ENCODE results near the gene LEMD1. TPM values are rescaled to one million over a fixed set of nuclear protein-coding genes. Genes with fewer than 3 reads are reported as not detected.

Gene LEMD1
- total RNA-seq, 1 experiment from 2014 or later: 1.5 TPM

DNA sequence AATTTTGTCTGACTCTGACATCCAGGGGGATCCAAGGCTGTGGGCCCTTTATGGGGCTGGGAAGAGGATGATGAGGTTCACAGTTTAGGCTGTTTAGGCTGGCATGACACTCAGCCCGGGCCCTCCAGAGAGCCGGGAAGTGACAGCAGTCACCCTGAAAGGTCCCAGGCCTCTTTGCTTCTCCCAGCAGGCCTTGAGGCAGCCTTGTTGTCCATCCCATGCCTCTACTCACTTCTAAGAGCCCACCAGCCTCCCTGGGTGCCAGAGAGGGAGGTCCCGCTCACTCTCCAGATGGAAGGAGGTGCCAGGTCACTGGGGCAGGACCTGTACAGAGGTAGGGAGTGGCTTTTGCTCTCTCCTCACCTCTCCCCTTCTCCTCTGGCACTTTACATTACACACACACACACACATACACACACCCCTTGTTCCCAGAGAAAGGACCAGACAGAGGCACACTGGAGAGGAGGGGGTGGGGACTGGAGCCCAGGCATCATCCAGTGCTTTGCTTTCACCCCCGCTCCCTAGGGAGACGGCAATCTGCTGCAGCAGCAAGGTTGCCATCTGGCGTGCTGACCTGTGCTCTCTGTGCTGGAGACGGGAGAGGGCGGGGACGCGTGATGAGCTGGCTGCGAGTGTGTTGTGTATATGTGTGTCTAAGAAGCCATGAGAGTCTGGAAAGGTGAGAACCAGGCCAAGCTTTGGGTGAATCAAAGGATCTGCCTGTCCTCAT lies 69.7 kb downstream of the LEMD1 start:
- peak; percentile 68 to 69 for DNase-seq
- H3K27ac ChIP-seq: no peak overlapping the region
- no peak overlapping the region for H3K4me3 ChIP-seq
- H3K9me3 ChIP-seq (replicated peaks): no peaks in the 10 kb centered on the region
- no peaks in the 10 kb centered on the region for H3K36me3 ChIP-seq
- H3K27me3 ChIP-seq: peaks cover 12% of the 10 kb centered on the region
- peaks cover 25% of the 10 kb centered on the region for H3K4me1 ChIP-seq

DNA sequence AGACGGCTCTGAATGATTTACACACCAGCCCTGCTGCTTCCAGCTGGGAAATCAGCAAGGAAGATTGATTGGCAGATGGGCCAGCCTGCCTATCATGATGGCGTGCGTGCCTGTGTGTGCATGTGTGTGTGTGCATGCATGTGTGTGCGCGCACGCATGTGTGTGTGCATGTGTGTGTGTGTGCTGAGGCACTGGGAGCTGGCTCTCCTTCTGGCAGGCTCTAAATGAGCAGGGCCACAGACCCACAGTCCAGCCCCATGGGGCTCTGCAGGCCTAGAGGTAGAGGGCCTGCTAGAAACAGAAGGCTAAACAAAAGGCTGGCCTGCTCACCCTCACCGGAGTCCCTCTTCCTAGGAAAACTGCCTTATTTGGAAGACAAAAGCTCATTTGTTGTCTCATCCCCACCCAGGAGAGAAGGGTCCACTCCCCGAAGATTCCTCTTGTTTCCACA lies 71.1 kb downstream of the LEMD1 start:
- H3K4me3 ChIP-seq: no peak overlapping the region
- peaks cover 25% of the 10 kb centered on the region for H3K4me1 ChIP-seq
- no peak overlapping the region for H3K27ac ChIP-seq
- 0 out of 2 replicates have a peak, but pooled peaks cover 2% of the 10 kb centered on the region for H3K27me3 ChIP-seq
- H3K9me3 ChIP-seq (replicated peaks): no peaks in the 10 kb centered on the region
- peak in 1 of 2 experiments; percentile 41 for DNase-seq
- H3K36me3 ChIP-seq: no peaks in the 10 kb centered on the region

DNA sequence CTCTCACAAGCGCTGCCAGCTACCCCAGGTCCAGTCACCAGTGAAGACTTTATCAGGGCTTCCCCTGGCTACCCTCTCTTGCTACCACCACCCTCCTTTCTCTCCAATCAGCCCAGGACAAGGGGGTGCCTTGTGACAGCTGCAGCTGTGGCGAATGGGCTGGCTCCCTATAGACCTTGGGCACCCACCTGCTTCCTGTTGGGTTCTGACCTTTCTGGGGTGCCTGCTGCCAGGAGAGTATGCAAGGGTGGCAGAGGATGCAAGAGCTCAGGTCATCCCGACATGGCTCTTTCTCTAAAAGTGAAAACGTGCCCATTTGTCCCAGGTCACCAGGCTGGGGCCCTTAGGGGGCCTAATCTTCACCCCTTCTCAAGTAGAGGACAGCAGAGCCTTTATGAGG lies 71.7 kb downstream of the LEMD1 start:
- 0 out of 2 replicates have a peak, but pooled peaks cover 2% of the 10 kb centered on the region for H3K27me3 ChIP-seq
- no peaks in the 10 kb centered on the region for H3K9me3 ChIP-seq (replicated peaks)
- peaks cover 25% of the 10 kb centered on the region for H3K4me1 ChIP-seq
- H3K4me3 ChIP-seq: no peak overlapping the region
- no peak for DNase-seq
- H3K36me3 ChIP-seq: no peaks in the 10 kb centered on the region
- no peak overlapping the region for H3K27ac ChIP-seq

DNA sequence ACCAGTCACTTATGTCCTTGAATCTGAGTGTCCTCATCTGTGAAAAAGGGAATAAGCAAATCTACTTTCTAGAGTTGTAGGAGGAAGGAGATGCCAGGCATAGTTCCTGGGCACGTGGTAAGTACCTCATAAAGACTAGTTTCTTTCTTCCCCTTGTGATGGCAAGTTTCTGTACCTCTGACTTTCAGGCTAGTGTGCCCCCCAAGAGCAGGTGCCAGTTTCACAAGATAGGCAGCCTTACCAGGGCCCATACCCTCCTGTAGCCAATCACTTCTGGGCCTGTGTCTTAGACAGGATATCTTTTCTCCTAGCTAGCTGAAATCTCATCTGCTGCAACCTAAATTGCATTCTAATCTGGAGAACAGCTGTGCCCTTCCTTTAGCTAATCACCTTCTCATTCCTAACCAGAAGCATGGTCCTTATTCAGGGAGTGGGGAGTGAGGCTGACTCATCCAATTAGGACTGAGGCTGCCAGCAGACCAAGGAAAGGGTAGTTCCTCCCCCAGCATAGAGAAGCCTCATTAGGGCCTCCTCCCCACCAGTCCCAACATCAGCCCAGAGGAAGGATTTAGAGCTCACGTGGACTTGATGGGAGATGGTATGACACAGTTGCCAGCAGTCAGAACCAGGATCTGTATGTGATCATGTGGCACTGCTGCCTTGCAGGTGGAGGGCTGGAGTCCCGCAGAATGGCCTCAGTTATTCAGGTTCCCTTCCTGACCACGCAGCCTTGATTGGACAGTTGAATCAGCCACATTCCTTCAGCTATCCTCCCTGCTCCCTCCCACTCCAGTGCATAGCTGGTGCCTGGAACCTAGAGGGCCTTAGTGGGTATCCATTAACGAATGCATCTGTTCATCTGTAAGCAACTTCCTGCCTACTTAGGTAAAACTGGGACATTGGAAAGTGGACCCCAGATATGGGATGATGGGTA lies 73.0 kb downstream of the LEMD1 start:
- no peak overlapping the region for H3K4me3 ChIP-seq
- no peaks in the 10 kb centered on the region for H3K36me3 ChIP-seq
- H3K9me3 ChIP-seq (replicated peaks): no peaks in the 10 kb centered on the region
- peaks cover 25% of the 10 kb centered on the region for H3K4me1 ChIP-seq
- H3K27ac ChIP-seq: 0 out of 2 replicates have a peak overlapping the region, but pooled peaks have one; percentile 1
- 0 out of 2 replicates have a peak, but pooled peaks cover 2% of the 10 kb centered on the region for H3K27me3 ChIP-seq
- DNase-seq: peak; percentile 70 to 88

DNA sequence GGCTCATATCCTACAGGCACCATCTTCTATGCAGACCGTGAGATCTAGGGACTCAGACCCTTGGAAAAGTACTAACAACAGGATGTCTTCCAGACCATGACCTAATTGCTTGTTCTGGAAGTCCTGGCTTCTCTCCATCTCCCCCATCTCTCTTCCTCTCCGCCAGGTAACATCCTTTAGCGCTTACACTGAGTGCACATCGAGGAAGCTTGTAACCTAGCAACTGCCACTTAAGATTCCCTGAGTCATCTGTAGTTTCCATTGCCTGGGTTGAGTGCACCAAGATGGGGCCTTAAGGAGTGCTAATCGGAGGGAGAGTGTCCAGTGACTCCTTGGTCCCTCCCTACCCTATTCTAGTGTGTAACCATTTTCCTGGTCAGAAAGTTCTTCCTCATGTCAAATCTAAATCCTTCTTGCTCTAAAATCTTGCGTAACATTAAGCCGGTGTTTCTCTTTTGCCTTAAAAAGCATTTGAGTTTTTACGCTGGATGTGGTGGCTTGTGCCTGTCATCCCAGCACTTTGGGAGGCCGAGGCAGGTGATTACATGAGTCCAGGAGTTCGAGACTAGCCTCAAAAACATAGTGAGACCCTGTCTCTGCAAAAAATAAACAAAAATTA lies 74.8 kb downstream of the LEMD1 start:
- Histone ChIP-seq H3K27me3 (0 out of 2 replicates have a peak, but pooled peaks cover 3% of the 10 kb centered on the region), H3K9me3 (replicated peaks) (no peaks in the 10 kb centered on the region), H3K27ac (no peak overlapping the region), H3K4me3 (no peak overlapping the region), H3K4me1 (peaks cover 25% of the 10 kb centered on the region), H3K36me3 (no peaks in the 10 kb centered on the region)
- no peak for DNase-seq

DNA sequence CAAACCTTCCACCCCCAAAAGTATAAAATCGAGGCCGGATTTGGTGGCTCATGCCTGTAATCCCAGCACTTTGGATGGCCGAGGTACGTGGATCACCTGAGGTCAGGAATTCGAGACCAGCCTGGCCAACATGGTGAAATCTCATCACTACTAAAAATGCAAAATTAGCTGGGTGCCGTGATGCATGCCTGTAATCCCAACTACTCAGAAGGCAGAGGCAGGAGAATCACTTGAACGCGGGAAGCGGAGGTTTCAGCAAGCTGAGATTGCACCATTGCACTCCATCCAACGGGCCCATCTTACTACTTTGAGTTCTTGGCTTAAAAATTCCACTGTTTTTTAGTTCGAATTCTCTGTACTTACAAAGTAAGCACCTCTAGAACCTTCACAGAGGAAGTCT lies 76.1 kb downstream of the LEMD1 start:
- Histone ChIP-seq H3K9me3 (replicated peaks) (no peaks in the 10 kb centered on the region), H3K27ac (no peak overlapping the region)

DNA sequence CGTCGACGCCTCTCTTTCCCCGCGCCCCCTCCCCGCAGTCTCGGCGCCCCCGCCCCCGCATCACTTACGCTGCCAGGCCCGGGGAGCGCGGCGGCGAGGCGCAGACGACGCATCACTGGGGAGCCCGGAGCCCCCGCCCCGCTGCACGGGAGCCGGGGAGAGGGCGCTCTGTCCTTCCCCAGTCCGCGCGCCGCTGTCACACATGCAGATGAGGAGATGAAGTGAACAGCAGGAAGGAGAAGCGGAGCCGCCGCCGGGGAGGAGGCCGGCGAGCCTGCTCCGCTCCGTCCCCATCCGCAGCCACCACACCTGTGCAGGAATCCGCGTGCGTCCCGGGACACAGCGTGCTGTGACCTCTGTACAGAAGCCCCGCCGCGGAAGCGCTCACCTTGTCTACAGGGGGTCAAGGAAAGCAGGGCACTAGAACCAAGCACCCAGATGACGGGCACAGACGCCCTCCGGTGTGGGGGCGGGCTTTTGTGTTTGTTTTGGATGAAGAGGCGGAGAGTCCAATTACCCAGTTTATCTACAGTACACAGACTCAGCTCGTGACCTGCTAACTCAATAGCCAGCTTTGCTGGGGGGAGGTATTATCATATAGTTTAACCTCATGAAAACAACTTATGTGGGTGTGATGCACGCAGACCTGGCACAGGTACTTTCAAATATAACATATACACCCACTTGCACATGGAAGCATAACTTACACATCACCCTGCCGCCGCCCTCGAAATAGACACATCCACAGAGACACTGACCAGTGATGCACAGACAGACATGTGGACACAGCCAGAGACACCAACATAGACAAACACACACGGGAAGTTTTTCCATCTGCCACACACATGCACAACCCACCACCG lies 77.6 kb downstream of the LEMD1 start:
- H3K36me3 ChIP-seq: no peaks in the 10 kb centered on the region
- no peaks in the 10 kb centered on the region for H3K9me3 ChIP-seq (replicated peaks)
- H3K4me1 ChIP-seq: peaks cover 15% of the 10 kb centered on the region
- no peak overlapping the region for H3K4me3 ChIP-seq
- DNase-seq: no peak
- no peak overlapping the region for H3K27ac ChIP-seq
- H3K27me3 ChIP-seq: 0 out of 2 replicates have a peak, but pooled peaks cover 3% of the 10 kb centered on the region

More for the DNA sequence above, 76.1 kb downstream of the LEMD1 start:
- peaks cover 25% of the 10 kb centered on the region for H3K4me1 ChIP-seq
- no peak for DNase-seq
- H3K4me3 ChIP-seq: no peak overlapping the region
- 0 out of 2 replicates have a peak, but pooled peaks cover 3% of the 10 kb centered on the region for H3K27me3 ChIP-seq
- H3K36me3 ChIP-seq: no peaks in the 10 kb centered on the region

DNA sequence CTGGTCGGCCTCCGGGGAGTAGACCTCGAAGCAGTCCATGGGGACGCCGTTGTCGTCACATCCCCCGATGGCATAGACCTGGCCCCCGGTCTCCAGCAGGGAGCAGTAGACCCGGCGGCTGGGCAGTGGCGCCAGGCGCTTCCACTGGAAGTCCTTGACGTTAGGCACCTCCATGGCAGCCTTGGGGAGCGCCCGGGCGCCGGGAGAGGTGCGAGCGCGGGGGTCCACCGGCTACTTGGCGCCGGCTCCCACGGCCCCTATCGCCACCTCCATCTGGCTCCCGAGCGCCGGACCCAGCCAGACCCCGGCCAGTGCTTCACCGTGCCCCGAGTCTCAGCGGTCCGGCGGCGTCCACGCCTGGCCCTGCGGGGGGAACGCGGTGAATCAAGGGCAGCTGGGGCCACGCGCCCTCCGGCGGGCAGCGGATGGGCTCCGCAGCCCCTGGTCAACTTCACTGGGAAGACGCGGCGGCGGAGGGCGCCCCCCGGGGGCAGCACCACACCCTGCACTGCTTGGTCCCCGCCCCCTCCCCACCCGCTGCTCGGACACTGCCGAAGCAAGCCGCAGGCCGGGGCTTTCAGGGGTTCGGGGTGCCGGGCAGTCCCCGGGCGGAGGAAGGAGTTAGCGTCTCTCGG lies 78.3 kb downstream of the LEMD1 start:
- H3K36me3 ChIP-seq: no peaks in the 10 kb centered on the region
- peaks cover 7% of the 10 kb centered on the region for H3K4me1 ChIP-seq
- no peak overlapping the region for H3K4me3 ChIP-seq
- DNase-seq: no peak
- H3K27ac ChIP-seq: no peak overlapping the region
- H3K27me3 ChIP-seq: 0 out of 2 replicates have a peak, but pooled peaks cover 3% of the 10 kb centered on the region
- H3K9me3 ChIP-seq (replicated peaks): no peaks in the 10 kb centered on the region

DNA sequence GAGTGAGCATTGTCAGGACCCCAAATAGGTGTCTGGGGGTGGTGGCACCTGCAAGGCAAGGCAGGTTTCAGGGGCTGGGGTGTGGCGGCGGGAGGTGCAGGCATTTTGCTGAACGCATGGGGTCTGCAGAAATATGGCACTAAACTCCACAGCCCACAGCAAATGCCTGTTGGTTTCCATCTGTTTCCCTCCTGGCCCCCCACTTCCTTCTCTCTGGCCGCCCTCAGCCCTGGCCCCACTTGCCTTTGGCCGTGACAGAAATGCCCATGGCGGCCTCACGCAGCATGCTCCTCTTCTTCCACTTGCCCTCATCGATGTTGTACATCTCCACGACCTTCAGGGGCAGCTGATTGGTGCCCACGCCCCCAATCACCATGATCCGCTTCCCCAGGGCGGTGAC lies 78.9 kb downstream of the LEMD1 start:
- H3K27ac ChIP-seq: no peak overlapping the region
- DNase-seq: no peak
- no peaks in the 10 kb centered on the region for H3K36me3 ChIP-seq
- H3K27me3 ChIP-seq: peaks cover 5% of the 10 kb centered on the region; the same call in 1 of the 2 replicates
- peaks cover 2% of the 10 kb centered on the region for H3K4me1 ChIP-seq
- no peaks in the 10 kb centered on the region for H3K9me3 ChIP-seq (replicated peaks)
- no peak overlapping the region for H3K4me3 ChIP-seq

DNA sequence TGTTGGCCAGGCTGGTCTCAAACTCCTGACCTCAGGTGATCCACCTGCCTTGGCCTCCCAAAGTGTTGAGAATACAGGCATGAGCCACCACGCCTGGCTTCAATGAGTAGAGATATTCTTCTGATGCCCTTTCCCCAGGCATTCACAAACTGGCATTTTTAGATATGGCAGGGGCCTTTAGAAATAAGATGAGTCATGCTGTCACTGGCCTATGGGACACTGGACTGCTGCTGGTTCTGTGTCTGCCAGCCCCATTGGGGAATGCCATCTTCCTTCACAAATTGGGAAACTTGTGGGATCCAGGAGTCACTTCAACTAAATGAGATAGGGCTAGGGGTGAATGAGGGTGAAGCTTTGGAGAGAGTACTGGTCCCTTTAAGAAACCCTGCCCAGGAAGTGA lies 81.2 kb downstream of the LEMD1 start:
- peaks cover 9% of the 10 kb centered on the region; the same call in 1 of the 2 replicates for H3K27me3 ChIP-seq
- H3K36me3 ChIP-seq: no peaks in the 10 kb centered on the region
- H3K9me3 ChIP-seq (replicated peaks): no peaks in the 10 kb centered on the region
- H3K4me3 ChIP-seq: no peak overlapping the region
- DNase-seq: no peak
- no peaks in the 10 kb centered on the region for H3K4me1 ChIP-seq
- H3K27ac ChIP-seq: no peak overlapping the region

DNA sequence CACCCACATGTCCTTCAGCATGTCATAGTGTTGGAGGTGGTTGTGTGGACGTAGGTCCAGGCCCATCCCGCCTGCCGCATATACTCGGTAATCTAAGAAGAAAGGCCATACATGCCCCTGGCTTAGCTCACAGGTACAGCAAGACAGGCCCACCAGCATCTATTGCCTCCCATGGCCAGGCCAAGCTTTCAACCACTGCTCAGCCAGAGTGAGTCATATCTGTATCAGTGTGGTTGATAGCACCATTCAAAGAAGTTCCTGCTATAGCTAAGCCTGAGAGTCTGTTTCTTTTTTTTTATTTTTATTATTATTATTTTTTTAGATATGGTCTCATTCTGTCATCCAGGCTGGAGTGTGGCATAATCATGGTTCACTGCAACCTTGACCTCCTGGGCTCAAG lies 82.1 kb downstream of the LEMD1 start:
- no peaks in the 10 kb centered on the region for H3K4me1 ChIP-seq
- H3K9me3 ChIP-seq (replicated peaks): no peaks in the 10 kb centered on the region
- no peaks in the 10 kb centered on the region for H3K36me3 ChIP-seq
- H3K27ac ChIP-seq: no peak overlapping the region
- no peak for DNase-seq
- no peak overlapping the region for H3K4me3 ChIP-seq
- H3K27me3 ChIP-seq: peaks cover 9% of the 10 kb centered on the region; the same call in 1 of the 2 replicates

DNA sequence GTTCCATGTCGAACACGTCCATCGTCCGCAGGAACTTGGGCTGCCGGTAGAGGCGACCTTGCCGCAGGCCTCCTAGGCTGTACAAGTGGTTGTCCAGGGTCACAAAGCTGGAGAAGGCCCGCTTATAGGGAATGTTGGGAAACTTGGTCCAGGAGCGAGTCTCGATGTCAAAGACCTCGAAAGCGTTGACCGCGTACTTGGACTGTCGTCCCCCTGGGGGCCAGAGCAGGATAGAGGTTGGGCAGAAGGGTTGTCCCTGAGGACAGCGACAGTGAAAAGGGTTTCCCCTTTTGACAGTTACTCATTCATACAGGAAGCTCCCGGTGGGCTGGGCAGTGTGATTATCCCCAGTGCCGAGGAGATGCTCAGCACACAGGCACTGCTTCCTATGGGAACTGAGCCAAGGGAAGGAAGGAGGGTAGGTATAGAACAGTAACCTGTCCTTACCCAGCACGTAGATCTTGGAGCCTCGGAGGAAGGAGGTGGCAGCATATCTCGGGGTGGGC lies 82.6 kb downstream of the LEMD1 start:
- Histone ChIP-seq H3K4me1 (no peaks in the 10 kb centered on the region), H3K4me3 (no peak overlapping the region), H3K27ac (no peak overlapping the region), H3K27me3 (peaks cover 13% of the 10 kb centered on the region), H3K36me3 (no peaks in the 10 kb centered on the region), H3K9me3 (replicated peaks) (no peaks in the 10 kb centered on the region)
- DNase-seq: no peak

DNA sequence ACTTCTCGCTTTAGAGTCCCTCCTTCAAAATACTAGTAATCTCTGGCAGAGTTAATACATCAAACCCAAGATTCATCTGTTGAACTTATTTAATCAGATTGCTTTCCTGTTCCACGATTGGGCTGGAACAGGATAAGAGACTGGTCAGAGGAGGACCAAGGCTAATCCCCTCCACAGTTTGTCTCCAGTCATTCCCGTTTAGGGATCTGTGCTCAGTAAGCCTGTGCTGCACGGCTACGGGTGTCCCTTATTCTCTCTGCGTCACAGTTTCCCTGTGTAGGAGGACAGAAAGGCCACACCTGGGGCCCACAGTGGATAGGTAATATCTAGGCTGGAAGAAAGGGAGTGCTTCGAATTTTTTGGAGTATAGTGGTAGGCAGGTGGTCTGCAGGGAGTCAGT lies 83.8 kb downstream of the LEMD1 start:
- Histone ChIP-seq H3K36me3 (no peaks in the 10 kb centered on the region), H3K27me3 (peaks cover 24% of the 10 kb centered on the region), H3K4me3 (no peak overlapping the region), H3K9me3 (replicated peaks) (no peaks in the 10 kb centered on the region), H3K27ac (no peak overlapping the region), H3K4me1 (no peaks in the 10 kb centered on the region)
- DNase-seq: no peak

All from SJCRH30 (cell line).